HG02884 (cell line): ENCODE data around the gene TMEM255B.

Experiments used
- ATAC-seq: cut with Tn5 transposase; IDR thresholded peaks from one replicate; pipeline ENCODE4 v1.9.1; 2021; ENCODE audit warnings: mild to moderate bottlenecking, moderate library complexity; ENCODE audit not compliant: unreplicated experiment

The TMEM255B gene

GRCh38 chr13:113801289-113801961, 42.4 kb downstream of the TMEM255B start:
- ATAC-seq = no peak

- ATAC-seq = no peak
These were observed 43.1 kb downstream of the TMEM255B start for GRCh38 chr13:113802090-113802531.

DNA sequence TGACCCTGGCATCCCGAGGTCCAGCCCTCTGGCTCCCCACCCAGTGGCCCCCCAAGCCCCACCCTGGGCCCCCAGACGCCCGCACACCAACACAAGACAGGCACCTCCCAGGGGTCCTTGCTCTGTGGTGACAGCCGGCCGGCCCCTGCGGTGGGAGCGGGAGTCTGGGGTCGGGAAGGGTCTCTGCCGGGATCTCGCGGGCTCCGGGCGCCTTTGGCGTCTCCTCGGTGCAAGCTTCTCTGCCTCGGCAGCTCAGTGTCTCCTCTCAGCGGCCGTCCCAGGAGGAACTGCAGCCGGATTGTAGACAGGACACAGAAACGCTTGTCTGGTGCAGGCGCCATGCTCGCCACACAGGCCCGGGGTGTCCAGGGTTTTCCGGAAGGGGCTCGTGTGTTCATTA, 43.7 kb downstream of the TMEM255B start:
- ATAC-seq = no peak

GRCh38 chr13:113803409-113804016, 44.5 kb downstream of the TMEM255B start:
- no peak for ATAC-seq

DNA sequence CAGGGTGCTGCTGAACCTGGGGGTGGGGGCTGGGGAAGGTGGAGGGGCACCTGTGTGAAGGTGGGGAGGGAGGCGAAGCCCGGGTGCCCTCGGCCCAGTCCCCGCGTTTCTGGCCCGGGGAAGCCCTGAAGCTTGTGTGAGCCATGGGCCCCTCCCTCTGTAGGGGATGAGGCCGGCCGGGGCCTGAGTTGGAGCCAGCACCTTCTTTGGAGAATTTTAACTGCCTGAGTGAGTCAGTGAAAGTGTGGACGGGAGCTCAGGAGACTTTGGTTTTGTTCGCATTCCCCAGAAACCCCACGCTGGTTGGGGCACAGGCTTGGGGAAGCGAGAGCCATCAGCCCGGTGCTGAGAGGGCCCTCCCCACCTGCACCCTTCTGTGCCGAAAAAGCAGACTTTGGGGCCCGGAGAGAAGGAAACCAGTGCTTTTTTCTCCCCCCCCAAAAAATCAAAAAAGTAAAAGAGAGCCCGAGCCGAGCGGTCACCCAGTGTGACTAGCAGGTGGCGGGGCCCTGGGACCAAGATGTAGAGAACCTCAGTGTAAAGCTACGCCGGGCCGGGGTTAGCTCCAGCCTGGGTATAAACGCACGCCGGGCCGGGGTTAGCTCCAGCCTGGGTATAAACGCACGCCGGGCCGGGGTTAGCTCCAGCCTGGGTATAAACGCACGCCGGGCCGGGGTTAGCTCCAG, 45.1 kb downstream of the TMEM255B start:
- no peak for ATAC-seq

- no peak for ATAC-seq
These were observed 45.8 kb downstream of the TMEM255B start for GRCh38 chr13:113804703-113805430.

DNA sequence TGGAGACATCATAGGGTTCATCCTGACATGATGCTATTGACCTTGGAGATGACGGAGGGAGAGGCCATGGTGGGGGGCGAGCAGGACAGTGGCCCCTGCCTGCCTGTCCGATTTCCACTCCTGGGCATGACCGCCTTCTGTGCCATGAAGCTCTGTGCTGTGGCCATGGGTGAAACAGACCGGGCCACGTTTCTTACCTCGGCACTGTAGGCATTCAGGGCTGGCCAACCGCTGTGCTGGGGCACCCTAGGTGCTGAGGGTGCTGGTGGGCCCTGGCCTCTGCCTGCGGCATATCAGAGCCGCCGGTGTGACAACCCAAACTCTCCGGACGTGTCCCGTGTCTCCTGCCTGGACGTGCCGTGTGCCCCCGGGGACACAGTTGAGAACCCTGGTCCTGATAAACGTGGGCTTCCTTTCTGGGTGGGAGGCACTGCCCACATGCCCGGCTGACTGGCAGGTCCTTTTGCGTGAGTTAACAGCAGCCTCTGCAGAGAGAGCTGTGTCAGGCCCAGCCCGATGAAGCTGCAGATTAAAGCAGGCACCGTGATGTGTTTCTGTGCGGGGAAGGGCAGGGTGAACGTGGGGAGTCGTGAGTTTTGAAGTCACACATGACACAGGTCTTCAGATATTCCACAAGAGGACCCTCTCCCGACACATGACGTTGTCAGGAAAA, 46.5 kb downstream of the TMEM255B start:
- no peak for ATAC-seq

DNA sequence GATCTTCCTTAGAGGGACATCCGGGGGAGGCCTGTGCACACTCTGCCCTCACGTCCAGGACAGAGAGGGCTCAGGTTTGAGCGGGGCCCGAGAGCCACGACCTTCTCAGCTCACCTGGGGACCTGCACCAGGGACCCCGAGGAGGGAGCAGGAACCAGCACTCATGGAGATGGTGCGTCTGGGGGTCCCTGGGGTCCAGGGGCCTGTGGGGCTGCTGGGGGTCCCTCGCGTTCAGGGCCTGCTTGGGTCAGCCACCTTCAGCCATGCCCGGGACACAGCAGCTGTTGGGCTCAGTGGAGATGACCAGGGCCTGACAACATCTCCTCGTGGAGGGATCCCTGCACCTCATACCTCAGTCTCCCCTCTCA, 47.1 kb downstream of the TMEM255B start:
- no peak for ATAC-seq

DNA sequence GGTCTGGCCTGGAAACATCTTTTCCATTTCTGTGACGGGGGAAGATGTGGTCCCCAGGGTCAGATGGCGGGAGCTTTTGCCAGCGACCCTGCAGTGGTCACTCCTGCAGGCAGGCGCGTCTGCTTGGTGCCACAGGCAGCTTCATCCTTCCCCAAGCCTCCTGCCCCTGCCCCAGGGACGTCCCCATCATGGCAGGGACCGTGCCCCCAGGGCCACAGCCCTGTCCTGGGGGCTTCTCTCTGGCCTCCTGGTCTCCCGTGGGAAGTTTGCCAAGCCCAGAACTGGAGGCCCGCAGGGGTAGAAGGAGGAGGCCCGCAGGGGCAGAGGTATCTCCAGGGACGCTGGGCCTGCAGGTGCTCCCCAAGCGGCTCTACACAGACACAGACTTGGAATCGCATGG, 47.5 kb downstream of the TMEM255B start:
- no peak for ATAC-seq

GRCh38 chr13:113808058-113808834, 49.2 kb downstream of the TMEM255B start:
- ATAC-seq = no peak

- ATAC-seq = no peak
These were observed 50.9 kb downstream of the TMEM255B start for GRCh38 chr13:113809934-113810333.

- ATAC-seq = no peak
These were observed 51.6 kb downstream of the TMEM255B start for GRCh38 chr13:113810640-113811039.

GRCh38 chr13:113811081-113811928, 52.3 kb downstream of the TMEM255B start:
- ATAC-seq = no peak

DNA sequence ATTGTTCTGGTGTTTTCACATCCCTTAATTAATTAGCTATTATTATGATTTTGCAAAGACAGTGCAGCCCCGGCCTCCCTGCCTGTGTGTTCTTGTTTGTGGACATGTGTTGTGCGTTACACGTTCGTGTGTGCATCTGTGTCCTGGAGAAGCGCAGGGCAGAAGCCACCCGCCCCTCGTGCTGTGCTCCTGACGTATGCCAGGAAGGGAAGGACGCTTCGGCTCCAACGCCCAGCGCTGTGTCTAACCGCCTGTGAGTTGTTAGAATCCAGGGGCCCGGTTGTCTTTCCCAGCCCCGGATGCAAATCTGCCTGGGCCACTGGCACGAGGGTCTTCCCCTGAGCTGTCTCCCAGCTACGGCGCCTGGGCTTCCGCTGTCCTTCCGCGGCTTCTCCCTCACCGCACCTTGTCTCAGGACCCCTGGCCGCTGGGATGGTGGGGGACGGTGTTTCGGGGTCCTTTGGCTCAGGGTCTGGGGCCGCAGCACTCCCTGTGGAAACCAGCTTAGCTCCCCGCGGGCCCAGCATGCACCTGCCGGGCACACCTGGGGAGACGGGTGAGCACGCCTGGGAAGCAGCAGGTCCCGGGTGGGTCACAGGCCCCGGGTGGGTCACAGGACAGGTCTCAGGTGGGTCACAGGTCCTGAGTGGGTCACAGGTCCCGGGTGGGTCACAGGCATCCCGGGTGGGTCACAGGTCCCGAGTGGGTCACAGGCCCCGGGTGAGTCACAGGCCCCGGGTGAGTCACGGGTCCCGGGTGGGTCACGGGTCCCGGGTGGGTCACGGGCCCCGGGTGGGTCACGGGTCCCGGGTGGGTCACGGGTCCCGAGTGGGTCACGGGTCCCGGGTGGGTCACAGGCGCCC, 53.4 kb downstream of the TMEM255B start:
- no peak for ATAC-seq

GRCh38 chr13:113813070-113813748, 54.2 kb downstream of the TMEM255B start:
- ATAC-seq = no peak

- no peak for ATAC-seq
These were observed 54.9 kb downstream of the TMEM255B start for GRCh38 chr13:113813749-113814434.

DNA sequence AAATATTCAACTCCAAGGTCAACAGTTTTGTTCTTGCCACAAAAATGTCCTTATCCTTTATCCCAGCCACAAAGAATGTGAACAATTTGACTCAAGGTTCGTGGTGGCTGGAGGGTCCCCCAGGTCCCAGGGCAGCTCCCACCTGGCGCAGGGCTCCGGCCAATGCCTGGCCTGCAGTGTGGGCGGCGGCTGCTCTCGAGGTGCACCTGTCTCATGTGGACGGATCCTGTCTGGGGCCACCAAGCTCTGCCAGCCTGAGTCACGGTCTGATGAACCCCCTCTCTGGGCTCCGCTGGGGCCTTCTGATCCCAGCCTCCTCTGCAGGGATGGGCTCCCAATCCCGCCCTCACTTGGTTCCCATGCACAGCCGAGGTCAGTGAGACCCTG, 55.4 kb downstream of the TMEM255B start:
- ATAC-seq = no peak
